ENCODE measurements around the gene FBXL12.

GRCh38 chr19:9793071-9793591 is 25.7 kb downstream of the FBXL12 start:
- no peak for TF ChIP-seq CTCF (conservative IDR thresholded peaks at IDR 0.05; ENCODE audit: low read length)
- TF ChIP-seq EZH2phosphoT487 (IDR thresholded peaks at IDR 0.05; ENCODE audit: borderline replicate concordance, low read depth, low read length): no peak

Measured in OCI-LY7 (cell line).